Left lung (tissue), 10 donors: Measurements from ENCODE around the gene NRARP. TPM values are rescaled to one million over a fixed set of nuclear protein-coding genes. Genes with fewer than 3 reads are reported as not detected.

Source experiments
- ATAC-seq: fragments of 200-7000 bp; cut with Tn5 transposase; one replicate; pipeline ENCODE4 v1.9.1; 2020; ENCODE audit warnings: moderate library complexity
- DNase-seq, 4 donors: peaks; one replicate each; pipeline ENCODE4 v3.0.0-alpha.2; 2013 to 2020
- H3K27ac ChIP-seq, 2 donors: fragments of 200-600 bp; sonication (generic) in 1 of 2; one replicate each; pipeline versions ENCODE4 v1.5.0 to v1.8.0; 2020 to 2021
- H3K27me3 ChIP-seq, 2 donors: fragments of 200-600 bp; sonication (generic) in 1 of 2; one replicate each; pipeline versions ENCODE4 v1.5.0 to v1.8.0; 2020 to 2021
- H3K36me3 ChIP-seq, 2 donors: fragments of 200-600 bp; sonication (generic) in 1 of 2; one replicate each; pipeline versions ENCODE4 v1.5.0 to v1.8.0; 2020 to 2021
- H3K4me1 ChIP-seq, 2 donors: fragments of 200-600 bp; one replicate each; pipeline ENCODE4 v1.8.0; 2021
- H3K4me3 ChIP-seq, 2 donors: fragments of 200-600 bp; sonication (generic) in 1 of 2; one replicate each; pipeline versions ENCODE4 v1.5.0 to v1.8.0; 2020 to 2021; ENCODE audit warnings: mild to moderate bottlenecking in 1 of 2
- H3K9me3 ChIP-seq, 2 donors: fragments of 200-600 bp; sonication (generic) in 1 of 2; one replicate each; pipeline versions ENCODE4 v1.5.0 to v1.8.0; 2020 to 2021
- CTCF ChIP-seq, 2 donors: fragments of 200-600 bp; sonication (generic) in 1 of 2; IDR thresholded peaks; one replicate each; pipeline versions ENCODE4 v1.5.0 to v1.8.0; 2021; ENCODE audit warnings: antibody characterized with exemption in 2 of 2
- intact Hi-C, 2 donors: fragments of 100-400 bp; cut with DNase I; formaldehyde crosslinking; loops; one replicate each; pipeline versions ENCODE4 v1.11.2 to v1.14.2; 2022
- polyA plus RNA-seq, 6 donors: library from polyadenylated mRNA; unstranded; fragments of 120-200 nt; gene quantifications; one replicate each; pipeline ENCODE4 v1.2.1, GENCODE V29; 2013; ENCODE audit not compliant: insufficient read length in 6 of 6
- total RNA-seq, 2 donors: library from RNA; stranded (reverse); fragmentation: NEBNext Ultra II Directional; extraction: Animal tissue kit (Norgen Biotek cat#: 25700); gene quantifications; one replicate each; pipeline ENCODE4 v1.2.1, GENCODE V29; 2021
- donor health status: DM: no; HTN: yes; CAD: no.
- donor health status: DM: no; HTN: no; CAD: no.

Gene NRARP
- total and polyA plus RNA-seq, 8 donors: 7.0 to 15.2 (median 9.7) TPM

DNA sequence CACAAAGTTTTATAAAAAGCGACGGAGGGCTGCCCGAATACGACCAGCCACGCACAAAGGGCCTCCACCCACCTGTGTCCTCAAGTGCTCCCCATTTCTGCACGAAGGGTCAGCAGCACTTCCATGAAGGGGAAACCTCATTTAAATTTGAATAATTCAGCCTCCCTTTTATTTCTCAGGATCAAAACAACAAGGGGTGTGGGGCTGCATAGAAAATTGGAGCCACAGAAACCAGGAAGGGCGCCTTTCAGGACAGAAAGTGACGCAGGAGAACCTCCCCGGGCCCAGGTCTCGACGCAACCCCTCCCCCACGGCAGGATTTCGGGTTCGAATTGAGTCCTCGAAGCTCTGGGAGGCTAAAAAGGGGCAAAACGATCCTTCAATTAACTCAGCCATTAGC lies 2.1 kb downstream of the NRARP start:
- peaks cover 14 to 93% of the 10 kb centered on the region in 2 donors for H3K27me3 ChIP-seq
- H3K36me3 ChIP-seq: no peaks in the 10 kb centered on the region
- no peaks in the 10 kb centered on the region for H3K9me3 ChIP-seq
- peaks cover 11 to 67% of the 10 kb centered on the region in 2 donors for H3K4me1 ChIP-seq
- H3K4me3 ChIP-seq: peak overlapping the region; percentile 34 to 46
- intact Hi-C loops: loop anchor here in 1 of 2 donors (10.0 kb wide), 1 partner anchor 105 kb away; no protein-coding TSS in a partner anchor
- H3K27ac ChIP-seq: peak overlapping the region; percentile 37 to 62
- DNase-seq (no peak), ATAC-seq (no peak)
- no peak for TF ChIP-seq CTCF (IDR thresholded peaks at IDR 0.05)

DNA sequence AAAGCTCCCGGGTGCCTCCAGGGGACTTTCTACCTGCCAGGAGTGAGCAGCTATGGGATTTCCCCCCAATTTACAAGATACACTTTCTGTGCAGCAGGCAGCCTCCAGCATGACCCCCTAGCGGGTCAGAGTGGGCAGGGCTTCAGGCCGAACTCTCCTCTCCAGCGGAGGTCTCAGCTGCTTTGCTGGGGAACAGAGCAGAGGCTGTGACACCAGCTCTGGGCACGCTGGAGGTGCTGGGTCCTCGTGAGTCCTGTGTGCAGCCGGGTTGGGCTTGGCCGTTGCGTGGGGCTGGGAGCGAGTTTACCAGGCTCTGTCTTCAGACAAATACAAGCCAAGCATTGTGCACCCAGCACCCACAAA lies 2.9 kb downstream of the NRARP start:
- peaks cover 16 to 93% of the 10 kb centered on the region in 2 donors for H3K27me3 ChIP-seq
- H3K4me3 ChIP-seq: peak overlapping the region in 1 of 2 donors; percentile 46
- no peak for ATAC-seq
- H3K36me3 ChIP-seq: no peaks in the 10 kb centered on the region
- no peak for DNase-seq
- no peak for TF ChIP-seq CTCF (IDR thresholded peaks at IDR 0.05)
- H3K9me3 ChIP-seq: peaks cover 0 to 3% of the 10 kb centered on the region in 2 donors
- intact Hi-C loops: no loop called here
- H3K27ac ChIP-seq: peak overlapping the region; percentile 60 to 65
- H3K4me1 ChIP-seq: peaks cover 5 to 67% of the 10 kb centered on the region in 2 donors

GRCh38 chr9:137298401-137299202 lies 3.5 kb downstream of the NRARP start:
- intact Hi-C loops: no loop called here
- peaks cover 0 to 3% of the 10 kb centered on the region in 2 donors for H3K9me3 ChIP-seq
- peak overlapping the region in 1 of 2 donors; percentile 46 for H3K4me3 ChIP-seq
- H3K27me3 ChIP-seq: peaks cover 16 to 93% of the 10 kb centered on the region in 2 donors
- H3K36me3 ChIP-seq: no peaks in the 10 kb centered on the region
- ATAC-seq: no peak
- peaks cover 5 to 66% of the 10 kb centered on the region in 2 donors for H3K4me1 ChIP-seq
- TF ChIP-seq CTCF (IDR thresholded peaks at IDR 0.05): no peak
- H3K27ac ChIP-seq: peak overlapping the region; percentile 60 to 65
- peak in 1 of 4 donors; percentile 57 for DNase-seq

- Histone ChIP-seq H3K36me3 (no peaks in the 10 kb centered on the region), H3K4me3 (peak overlapping the region in 1 of 2 donors; percentile 46), H3K4me1 (peaks cover 5 to 61% of the 10 kb centered on the region in 2 donors), H3K27me3 (peaks cover 16 to 93% of the 10 kb centered on the region in 2 donors), H3K9me3 (peaks cover 0 to 3% of the 10 kb centered on the region in 2 donors), H3K27ac (peak overlapping the region; percentile 60 to 65)
- DNase-seq (no peak), ATAC-seq (no peak)
- intact Hi-C loops: no loop called here
- no peak for TF ChIP-seq CTCF (IDR thresholded peaks at IDR 0.05)
Measured at GRCh38 chr9:137297966-137298365, 4.1 kb downstream of the NRARP start.
